ENCODE results near the gene ITGAE.

The ITGAE gene

GRCh38 chr17:3678821-3679530, 122.0 kb downstream of the ITGAE start:
- no peak for TF ChIP-seq CTCF (IDR thresholded peaks at IDR 0.05; ENCODE audit: borderline replicate concordance, insufficient read depth, low read depth, low read length)
- no peak overlapping the region for H3K4me3 ChIP-seq (ENCODE audit: low read depth, low read length)

GRCh38 chr17:3678095-3678820, 122.7 kb downstream of the ITGAE start:
- no peak for TF ChIP-seq CTCF (IDR thresholded peaks at IDR 0.05; ENCODE audit: borderline replicate concordance, insufficient read depth, low read depth, low read length)
- no peak overlapping the region for H3K4me3 ChIP-seq (ENCODE audit: low read depth, low read length)

GRCh38 chr17:3675886-3676285, 125.1 kb downstream of the ITGAE start:
- TF ChIP-seq CTCF (IDR thresholded peaks at IDR 0.05; ENCODE audit: borderline replicate concordance, insufficient read depth, low read depth, low read length), result no peak
- no peak overlapping the region for H3K4me3 ChIP-seq (ENCODE audit: low read depth, low read length)

- H3K4me3 ChIP-seq (ENCODE audit: low read depth, low read length), result no peak overlapping the region
- TF ChIP-seq CTCF (IDR thresholded peaks at IDR 0.05; ENCODE audit: borderline replicate concordance, insufficient read depth, low read depth, low read length), result no peak
These were observed 128.4 kb downstream of the ITGAE start for GRCh38 chr17:3672571-3672970.

- peak overlapping the region; percentile 92 for H3K4me3 ChIP-seq (ENCODE audit: low read depth, low read length)
- TF ChIP-seq CTCF (IDR thresholded peaks at IDR 0.05; ENCODE audit: borderline replicate concordance, insufficient read depth, low read depth, low read length), result no peak
These were observed 131.4 kb downstream of the ITGAE start for GRCh38 chr17:3669548-3669947.

GRCh38 chr17:3669085-3669347, 132.0 kb downstream of the ITGAE start:
- peak overlapping the region; percentile 92 for H3K4me3 ChIP-seq (ENCODE audit: low read depth, low read length)
- no peak for TF ChIP-seq CTCF (IDR thresholded peaks at IDR 0.05; ENCODE audit: borderline replicate concordance, insufficient read depth, low read depth, low read length)

Data from GM12875 (cell line).